H1 (cell line): ENCODE data around the gene COL5A2. TPM values are rescaled to one million over a fixed set of nuclear protein-coding genes. Genes with fewer than 3 reads are reported as not detected.

Source experiments
- CTCF ChIA-PET: fragments of 300-600 bp; sonication (Branson Sonifier 250); formaldehyde crosslinking; loops from one replicate; lab custom pipeline; 2021; ENCODE audit not compliant: partially characterized antibody; lab: Charles Lee
- POLR2A ChIA-PET: fragments of 300-600 bp; sonication (Branson Sonifier 250); formaldehyde crosslinking; loops from one replicate; lab custom pipeline; 2021; ENCODE audit warnings: inconsistent platforms; ENCODE audit not compliant: partially characterized antibody; lab: Charles Lee
- DNase-seq, 2 experiments: peaks; one replicate each; pipeline versions ENCODE4 v3.0.0 to v3.0.0-alpha.2; 2010 to 2022; ENCODE audit warnings: low spot score in 2 of 2, low read depth in 1 of 2, mixed read lengths in 1 of 2
- FAIRE-seq: peaks from 2 replicates; lab custom pipeline; 2011; peaks lifted over from hg19 to GRCh38; lab: Jason Lieb, UNC
- H2AFZ ChIP-seq: 2 replicates; pipeline ENCODE4 v1.8.1; 2012; ENCODE audit warnings: low read length, inconsistent platforms
- H2AK5ac ChIP-seq: 2 replicates; pipeline ENCODE4 v1.6.1; 2013; ENCODE audit warnings: low read depth, low read length
- H2BK120ac ChIP-seq: replicated peaks from 2 replicates; pipeline ENCODE3; 2013; ENCODE audit warnings: low read depth, low read length, inconsistent platforms
- H2BK12ac ChIP-seq: 2 replicates; pipeline ENCODE4 v1.6.1; 2013; ENCODE audit warnings: low read depth, low read length
- H2BK15ac ChIP-seq: 2 replicates; pipeline ENCODE4 v1.6.1; 2013; ENCODE audit warnings: low read length
- H2BK20ac ChIP-seq: 2 replicates; pipeline ENCODE4 v1.6.1; 2013; ENCODE audit warnings: low read length
- H2BK5ac ChIP-seq: 2 replicates; pipeline ENCODE4 v1.6.1; 2013; ENCODE audit warnings: low read depth, low read length
- H3K14ac ChIP-seq: 2 replicates; pipeline ENCODE4 v1.6.1; 2013; ENCODE audit warnings: inconsistent platforms; ENCODE audit not compliant: insufficient read length
- H3K18ac ChIP-seq: 2 replicates; pipeline ENCODE4 v1.6.1; 2013; ENCODE audit warnings: low read length; ENCODE audit errors: extremely low read depth
- H3K23ac ChIP-seq: 2 replicates; pipeline ENCODE4 v1.6.1; 2013; ENCODE audit warnings: inconsistent platforms; ENCODE audit not compliant: insufficient read length
- H3K23me2 ChIP-seq: 2 replicates; pipeline ENCODE4 v1.6.1; 2013; ENCODE audit warnings: low read depth, low read length
- H3K27ac ChIP-seq: 2 replicates; pipeline ENCODE4 v1.6.1; 2011; ENCODE audit warnings: low read depth, low read length, inconsistent platforms
- H3K27me3 ChIP-seq, 4 experiments: replicated peaks in 1 of 4; 1 replicate in 1 of 4; 2 replicates in 3 of 4; pipeline versions ENCODE4 v1.6.1 to v1.8.1; 2011 to 2013; ENCODE audit warnings: low read length in 3 of 4, mild to moderate bottlenecking in 3 of 4, inconsistent platforms in 2 of 4, mixed read lengths in 2 of 4, moderate library complexity in 1 of 4; ENCODE audit not compliant: control insufficient read depth in 3 of 4, insufficient read depth in 3 of 4; ENCODE audit errors: extremely low read depth in 1 of 4
- H3K36me3 ChIP-seq, 4 experiments: 2 replicates each; pipeline versions ENCODE4 v1.6.1 to v1.8.1; 2011 to 2013; ENCODE audit warnings: mild to moderate bottlenecking in 4 of 4, low read length in 3 of 4, moderate library complexity in 2 of 4, control low read depth in 1 of 4, inconsistent platforms in 1 of 4; ENCODE audit not compliant: insufficient read depth in 4 of 4, control insufficient read depth in 2 of 4
- H3K4ac ChIP-seq: replicated peaks from 2 replicates; pipeline ENCODE3; 2013; ENCODE audit warnings: low read length, low read depth, mixed read lengths, inconsistent platforms; ENCODE audit not compliant: insufficient read length
- H3K4me1 ChIP-seq, 4 experiments: replicated peaks in 1 of 4; 1 replicate in 1 of 4; 2 replicates in 3 of 4; pipeline versions ENCODE4 v1.6.1 to v1.8.1; 2011 to 2013; ENCODE audit warnings: low read length in 3 of 4, inconsistent platforms in 2 of 4, mixed read lengths in 1 of 4; ENCODE audit not compliant: insufficient read depth in 4 of 4, control insufficient read depth in 3 of 4
- H3K4me2 ChIP-seq, 2 experiments: 2 replicates each; pipeline versions ENCODE4 v1.6.1 to v1.8.1; 2011 to 2013; ENCODE audit warnings: low read depth in 2 of 2, low read length in 2 of 2, control low read depth in 1 of 2, inconsistent platforms in 1 of 2, mild to moderate bottlenecking in 1 of 2; ENCODE audit not compliant: insufficient read depth in 1 of 2
- H3K4me3 ChIP-seq, 4 experiments: fragments of 200-600, 300-600 bp in 1 of 4; sonication (generic), shearing (Covaris generic), sonication (Bioruptor Twin) in 1 of 4; 2 replicates each; pipeline versions ENCODE4 v1.5.1 to v1.8.1; 2011 to 2016; ENCODE audit warnings: low read length in 4 of 4, low read depth in 3 of 4, control low read depth in 2 of 4, inconsistent platforms in 2 of 4, mild to moderate bottlenecking in 2 of 4, mixed read lengths in 1 of 4, moderate library complexity in 1 of 4; ENCODE audit not compliant: insufficient read depth in 2 of 4; ENCODE audit errors: extremely low read depth in 1 of 4
- H3K56ac ChIP-seq: replicated peaks from 2 replicates; pipeline ENCODE3; 2013; ENCODE audit warnings: low read depth, mild to moderate bottlenecking, mixed read lengths, low read length, inconsistent platforms; ENCODE audit not compliant: insufficient read length
- H3K79me1 ChIP-seq: 2 replicates; pipeline ENCODE4 v1.6.1; 2013; ENCODE audit warnings: low read depth, low read length, control low read depth
- H3K79me2 ChIP-seq, 2 experiments: 2 replicates each; pipeline versions ENCODE4 v1.6.1 to v1.8.1; 2012 to 2013; ENCODE audit warnings: low read length in 2 of 2, mild to moderate bottlenecking in 2 of 2, inconsistent platforms in 1 of 2; ENCODE audit not compliant: insufficient read depth in 2 of 2, control insufficient read depth in 1 of 2
- H3K9ac ChIP-seq, 4 experiments: replicated peaks in 1 of 4; 1 replicate in 1 of 4; 2 replicates in 3 of 4; pipeline versions ENCODE4 v1.6.1 to v1.8.1; 2011 to 2013; ENCODE audit warnings: low read depth in 3 of 4, low read length in 3 of 4, control low read depth in 2 of 4, mild to moderate bottlenecking in 2 of 4, moderate library complexity in 2 of 4, inconsistent platforms in 1 of 4; ENCODE audit errors: extremely low read depth in 1 of 4
- H3K9me3 ChIP-seq, 2 experiments: 2 replicates each; pipeline versions ENCODE4 v1.6.1 to v1.8.1; 2012 to 2013; ENCODE audit warnings: mild to moderate bottlenecking in 2 of 2, moderate library complexity in 2 of 2, control low read depth in 1 of 2, inconsistent platforms in 1 of 2, low read depth in 1 of 2, low read length in 1 of 2, mixed read lengths in 1 of 2; ENCODE audit not compliant: insufficient read depth in 2 of 2
- H4K20me1 ChIP-seq, 2 experiments: replicated peaks in 1 of 2; 2 replicates each; pipeline versions ENCODE3 to v1.8.1; 2011 to 2013; ENCODE audit warnings: inconsistent platforms in 2 of 2, low read length in 2 of 2, mild to moderate bottlenecking in 1 of 2; ENCODE audit not compliant: insufficient read depth in 2 of 2, control insufficient read depth in 1 of 2
- H4K5ac ChIP-seq: 2 replicates; pipeline ENCODE4 v1.6.1; 2013; ENCODE audit warnings: low read length, low read depth, mixed read lengths, inconsistent platforms; ENCODE audit not compliant: insufficient read length
- H4K8ac ChIP-seq: 2 replicates; pipeline ENCODE4 v1.8.0; 2013; ENCODE audit warnings: mild to moderate bottlenecking, moderate library complexity, low read length, inconsistent platforms; ENCODE audit not compliant: insufficient read depth; ENCODE audit errors: extremely low read depth
- H4K91ac ChIP-seq: replicated peaks from 2 replicates; pipeline ENCODE3; 2013; ENCODE audit warnings: low read length, mixed read lengths, inconsistent platforms; ENCODE audit not compliant: insufficient read length
- ASH2L ChIP-seq: fragments of 200-600, 300-600 bp; sonication (generic); IDR thresholded peaks from one replicate; pipeline ENCODE4 v1.7.1; 2017; ENCODE audit warnings: low read length
- BRCA1 ChIP-seq: IDR thresholded peaks from 2 replicates; pipeline ENCODE4 v1.6.1; 2012; ENCODE audit warnings: low read depth, low read length, improper control_type of control experiment
- EGR1 ChIP-seq: IDR thresholded peaks from 2 replicates; pipeline ENCODE4 v1.6.1; 2011; ENCODE audit warnings: low read depth, low read length, borderline replicate concordance
- EZH2 ChIP-seq: fragments of 200-600 bp; sonication (generic); IDR thresholded peaks from 2 replicates; pipeline ENCODE4 v1.7.1; 2012; ENCODE audit warnings: low read depth, mild to moderate bottlenecking, moderate library complexity, low read length, inconsistent platforms; ENCODE audit not compliant: severe bottlenecking
- HDAC6 ChIP-seq: IDR thresholded peaks from one replicate; pipeline ENCODE4 v1.7.1; 2012; ENCODE audit warnings: low read depth, mild to moderate bottlenecking, inconsistent platforms, low read length, moderate library complexity
- KDM1A ChIP-seq: fragments of 200-600, 300-600 bp; sonication (generic); IDR thresholded peaks from 2 replicates; pipeline ENCODE4 v1.7.1; 2016; ENCODE audit warnings: mild to moderate bottlenecking, low read length, borderline replicate concordance
- NANOG ChIP-seq: IDR thresholded peaks from 2 replicates; pipeline ENCODE4 v1.6.1; 2011; ENCODE audit warnings: low read length, low read depth, mild to moderate bottlenecking, inconsistent platforms; ENCODE audit not compliant: insufficient read depth, poor library complexity, severe bottlenecking
- PHF8 ChIP-seq: fragments of 200-600 bp; sonication (generic); conservative IDR thresholded peaks from 2 replicates; pipeline ENCODE4 v1.7.1; 2012; ENCODE audit warnings: low read depth, mild to moderate bottlenecking, inconsistent platforms, low read length, moderate library complexity
- POLR2A ChIP-seq, 2 experiments: IDR thresholded peaks; 1 replicate in 1 of 2; 2 replicates in 1 of 2; pipeline ENCODE4 v1.6.1; 2011; ENCODE audit warnings: low read depth in 2 of 2, low read length in 2 of 2, mild to moderate bottlenecking in 2 of 2; ENCODE audit errors: control extremely low read depth in 1 of 2
- POLR2AphosphoS5 ChIP-seq: IDR thresholded peaks from 2 replicates; pipeline ENCODE4 v1.6.1; 2011; ENCODE audit warnings: low read depth, low read length
- RBBP5 ChIP-seq: IDR thresholded peaks from 2 replicates; pipeline ENCODE4 v1.7.1; 2012; ENCODE audit warnings: low read depth, mild to moderate bottlenecking, inconsistent platforms, low read length, moderate library complexity, borderline replicate concordance
- RNF2 ChIP-seq: fragments of 200-900, 300-1000 bp; sonication (generic); IDR thresholded peaks from 2 replicates; pipeline ENCODE4 v1.7.1; 2016; ENCODE audit warnings: borderline replicate concordance, low read depth, mild to moderate bottlenecking, antibody characterized with exemption, low read length; ENCODE audit not compliant: poor library complexity, severe bottlenecking; ENCODE audit errors: missing control alignments
- SIN3A ChIP-seq, 2 experiments: IDR thresholded peaks in 1 of 2; conservative IDR thresholded peaks in 1 of 2; 2 replicates each; pipeline ENCODE4 v1.6.1; 2011 to 2012; ENCODE audit warnings: low read length in 2 of 2, improper control_type of control experiment in 1 of 2, low read depth in 1 of 2, mild to moderate bottlenecking in 1 of 2
- SP4 ChIP-seq: IDR thresholded peaks from 2 replicates; pipeline ENCODE4 v1.6.1; 2012; ENCODE audit warnings: low read length, inconsistent platforms
- TAF1 ChIP-seq: IDR thresholded peaks from 2 replicates; pipeline ENCODE4 v1.6.1; 2011; ENCODE audit warnings: mild to moderate bottlenecking, low read depth, low read length
- WGBS, 2 experiments: shearing (Covaris generic) in 1 of 2; methylation state at CpG; one replicate each; pipeline versions ENCODE4 v1.1.6 to v1.1.7; 2013 to 2015; ENCODE audit warnings: low lambda C conversion rate in 2 of 2, mixed read lengths in 2 of 2, inconsistent platforms in 1 of 2, low coverage in 1 of 2, missing lambda C conversion rate in 1 of 2; ENCODE audit not compliant: insufficient replicate concordance in 2 of 2, insufficient coverage in 1 of 2, insufficient read length in 1 of 2; ENCODE audit errors: extremely low coverage in 1 of 2, missing lambda C conversion rate in 1 of 2; 5-methylcytosine and 5-hydroxymethylcytosine counted together
- polyA plus RNA-seq, 7 experiments: library from polyadenylated mRNA; depleted of rRNA in 3 of 7; stranded (reverse) in 5 of 7; unstranded in 2 of 7; fragments of >200 nt in 5 of 7; fragments of 200-250 nt in 2 of 7; gene quantifications; 1 replicate in 5 of 7; 2 replicates in 1 of 7; 4 replicates in 1 of 7; pipeline versions ENCODE4 v1.2.1 to v1.2.3, GENCODE V29; 2011 to 2013; ENCODE audit warnings: missing spikeins in 2 of 7, mixed read lengths in 2 of 7
- total RNA-seq: library from RNA; stranded (reverse); fragmentation: NEBNext Ultra II Directional; extraction: Animal tissue kit (Norgen Biotek cat#: 25700); gene quantifications from 2 replicates; pipeline ENCODE4 v1.2.1, GENCODE V29; 2021

The COL5A2 gene
- total and polyA plus RNA-seq, 2 of the 8 experiments (the other 6 are each of a cell fraction or from before 2014, with no cell fraction given): 4.7 to 24.2 TPM

DNA sequence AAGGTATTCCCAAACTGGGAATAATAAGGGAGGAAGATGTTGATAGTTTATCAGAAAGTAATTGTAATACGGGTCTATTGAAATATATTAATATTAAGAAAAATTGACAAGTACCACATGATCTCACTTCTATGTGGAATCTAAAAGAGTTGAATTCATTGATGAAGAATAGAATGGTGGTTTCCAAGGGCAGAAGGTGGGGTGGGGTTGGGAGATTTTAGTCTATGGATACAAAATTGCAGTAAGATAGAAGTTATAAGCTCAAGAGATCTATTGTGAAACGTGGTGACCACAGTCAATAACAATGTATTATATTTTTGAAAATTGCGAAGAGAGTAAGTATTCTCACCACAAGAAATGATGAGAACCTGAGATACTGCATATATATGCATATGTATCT, 166.5 kb downstream of the COL5A2 start:
- POLR2A ChIA-PET: no interaction called here
- TF ChIP-seq BRCA1: no peak
- TF ChIP-seq PHF8: no peak
- no peak for TF ChIP-seq POLR2A (IDR thresholded peaks at IDR 0.05; ENCODE audit: control extremely low read depth in 1 of 2, low read depth in 2 of 2, low read length in 2 of 2)
- TF ChIP-seq RNF2: no peak
- TF ChIP-seq SIN3A (conservative IDR thresholded peaks at IDR 0.05 in 1 of 2, IDR thresholded peaks at IDR 0.05 in 1 of 2; ENCODE audit: low read depth in 1 of 2, low read length in 2 of 2): no peak
- TF ChIP-seq POLR2AphosphoS5: no peak
- TF ChIP-seq ASH2L: no peak
- no peak for TF ChIP-seq NANOG
- no peak for TF ChIP-seq TAF1
- TF ChIP-seq RBBP5: no peak
- TF ChIP-seq EZH2: no peak
- TF ChIP-seq HDAC6: no peak
- no peak for TF ChIP-seq SP4
- no peak for TF ChIP-seq KDM1A
- no peak for TF ChIP-seq EGR1

More for the DNA sequence above, 166.5 kb downstream of the COL5A2 start:
- Histone ChIP-seq H2AK5ac (no peak overlapping the region), H3K4me3 (no peak overlapping the region), H3K4me1 (peaks cover 0 to 7% (median 0%) of the 10 kb centered on the region in 4 experiments; a peak in 2 of 7 replicates), H3K9ac (no peak overlapping the region), H3K23ac (no peak overlapping the region), H4K5ac (no peak overlapping the region), H4K8ac (no peak overlapping the region), H2BK15ac (no peak overlapping the region), H3K79me1 (no peaks in the 10 kb centered on the region), H3K27me3 (no peaks in the 10 kb centered on the region), H3K14ac (no peak overlapping the region), H2BK120ac (no peak overlapping the region), H3K23me2 (no peaks in the 10 kb centered on the region), H4K91ac (no peak overlapping the region), H3K9me3 (no peaks in the 10 kb centered on the region), H4K20me1 (no peaks in the 10 kb centered on the region), H2AFZ (no peak overlapping the region), H3K4ac (no peak overlapping the region), H3K18ac (no peak overlapping the region), H2BK5ac (no peak overlapping the region), H3K79me2 (no peaks in the 10 kb centered on the region), H2BK12ac (no peak overlapping the region), H3K36me3 (no peaks in the 10 kb centered on the region), H2BK20ac (no peak overlapping the region), H3K4me2 (no peak overlapping the region), H3K27ac (no peak overlapping the region), H3K56ac (no peak overlapping the region)
- CTCF ChIA-PET: interaction anchor here (0.6 to 1.6 kb wide), 4 partner anchors 9 to 29 kb away, joined by 3 to 6 read pairs (median 5); no protein-coding TSS in a partner anchor
- DNase-seq (no peak), FAIRE-seq (no peak)
- WGBS, 2 experiments: 93% methylated on average over 3 of the region's 3 CpGs; no CpG with 5 or more reads in 1 of the 2 experiments
